Brain microvascular endothelial cell (primary cell): ENCODE results near the gene CLPTM1.

Experiments
- DNase-seq: peaks from one replicate; pipeline ENCODE4 v3.0.0-alpha.2; 2020
- H3K27ac ChIP-seq: fragments of 250-450 bp; sonication (Bioruptor Pico); 2 replicates; pipeline ENCODE4 v1.5.1; 2020; ENCODE audit warnings: mild to moderate bottlenecking, moderate library complexity
- H3K27me3 ChIP-seq: fragments of 250-450 bp; sonication (Bioruptor Pico); replicated peaks from 2 replicates; pipeline ENCODE4 v1.5.1; 2020; ENCODE audit warnings: mild to moderate bottlenecking
- H3K36me3 ChIP-seq: fragments of 250-450 bp; sonication (Bioruptor Pico); replicated peaks from 2 replicates; pipeline ENCODE4 v1.5.1; 2020; ENCODE audit warnings: mild to moderate bottlenecking
- H3K4me3 ChIP-seq: 2 replicates; pipeline ENCODE4 v1.5.1; 2011; ENCODE audit warnings: low read depth, mild to moderate bottlenecking, control low read depth, low read length, moderate library complexity
- CTCF ChIP-seq: IDR thresholded peaks from 2 replicates; pipeline ENCODE4 v1.5.1; 2011; ENCODE audit warnings: low read depth, mild to moderate bottlenecking, moderate library complexity, low read length, control low read depth, inconsistent platforms; ENCODE audit errors: missing control alignments
- in situ Hi-C: cut with HindIII; loops from 2 replicates; pipeline ENCODE4 v1.10.0; 2017; ENCODE audit warnings: low sequenced_read_pairs, low pct_ligation_motif_present

CLPTM1 gene

GRCh38 chr19:44975444-44975843 lies 20.3 kb downstream of the CLPTM1 start:
- DNase-seq: no peak
- Histone ChIP-seq H3K27ac (no peak overlapping the region), H3K36me3 (peaks cover 56% of the 10 kb centered on the region), H3K4me3 (no peak overlapping the region), H3K27me3 (no peaks in the 10 kb centered on the region)
- in situ Hi-C loops: no loop called here
- TF ChIP-seq CTCF: no peak

GRCh38 chr19:44984005-44984404 lies 28.8 kb downstream of the CLPTM1 start:
- DNase-seq: no peak
- no peak overlapping the region for H3K4me3 ChIP-seq
- H3K27me3 ChIP-seq: no peaks in the 10 kb centered on the region
- peaks cover 51% of the 10 kb centered on the region for H3K36me3 ChIP-seq
- TF ChIP-seq CTCF: no peak
- H3K27ac ChIP-seq: no peak overlapping the region
- in situ Hi-C loops: no loop called here

GRCh38 chr19:44985445-44985844 lies 30.3 kb downstream of the CLPTM1 start:
- in situ Hi-C loops: no loop called here
- DNase-seq: no peak
- no peak for TF ChIP-seq CTCF
- H3K36me3 ChIP-seq: peaks cover 42% of the 10 kb centered on the region
- no peaks in the 10 kb centered on the region for H3K27me3 ChIP-seq
- H3K4me3 ChIP-seq: no peak overlapping the region
- H3K27ac ChIP-seq: no peak overlapping the region

GRCh38 chr19:44986389-44986788 lies 31.2 kb downstream of the CLPTM1 start:
- no peak for DNase-seq
- Histone ChIP-seq H3K27me3 (no peaks in the 10 kb centered on the region), H3K36me3 (peaks cover 46% of the 10 kb centered on the region), H3K4me3 (no peak overlapping the region), H3K27ac (no peak overlapping the region)
- no peak for TF ChIP-seq CTCF
- in situ Hi-C loops: no loop called here

- Histone ChIP-seq H3K36me3 (peaks cover 46% of the 10 kb centered on the region), H3K27me3 (no peaks in the 10 kb centered on the region), H3K4me3 (no peak overlapping the region), H3K27ac (no peak overlapping the region)
- in situ Hi-C loops: no loop called here
- TF ChIP-seq CTCF: no peak
- no peak for DNase-seq
These were observed 32.0 kb downstream of the CLPTM1 start for GRCh38 chr19:44987148-44987675.

- H3K36me3 ChIP-seq: peaks cover 50% of the 10 kb centered on the region
- H3K4me3 ChIP-seq: no peak overlapping the region
- H3K27me3 ChIP-seq: no peaks in the 10 kb centered on the region
- in situ Hi-C loops: no loop called here
- no peak for DNase-seq
- TF ChIP-seq CTCF: no peak
- H3K27ac ChIP-seq: no peak overlapping the region
These were observed 33.1 kb downstream of the CLPTM1 start for GRCh38 chr19:44988273-44988672.
